GM12865 (cell line): ENCODE data around the gene OGA.

Experiments used
- DNase-seq: peaks from one replicate; pipeline ENCODE4 v3.0.0; 2010; ENCODE audit warnings: low read depth
- H3K4me3 ChIP-seq: 2 replicates; pipeline ENCODE4 v1.5.1; 2011; ENCODE audit warnings: mild to moderate bottlenecking, low read depth, low read length, control low read depth
- TF ChIP-seq, protein P1 (sequence below): IDR thresholded peaks from 2 replicates; pipeline ENCODE4 v1.5.1; 2011; ENCODE audit warnings: low read length, control low read depth, low read depth, inconsistent platforms; ENCODE audit not compliant: insufficient read depth; ENCODE audit errors: missing control alignments

OGA gene

DNA sequence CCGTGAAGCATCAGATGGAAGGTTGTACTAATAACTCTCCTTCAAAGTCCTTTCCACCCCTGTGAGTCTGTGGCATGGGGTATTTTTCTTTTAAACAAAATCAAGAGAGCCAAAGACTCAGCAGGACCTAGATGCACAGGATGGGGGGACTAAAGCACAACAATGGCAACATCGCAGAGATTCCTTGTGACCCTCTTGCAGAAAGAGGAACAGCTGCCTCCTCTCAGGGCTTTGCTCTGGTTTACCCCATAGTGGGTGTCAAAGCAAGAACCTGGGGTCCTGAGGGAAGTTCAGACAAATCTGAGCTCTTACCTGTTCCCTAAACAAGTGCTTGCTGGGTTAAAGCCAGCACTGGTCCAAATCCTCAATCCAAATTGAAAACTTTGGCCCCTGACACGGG is 81.6 kb downstream of the OGA start:
- TF ChIP-seq, protein P1, sequence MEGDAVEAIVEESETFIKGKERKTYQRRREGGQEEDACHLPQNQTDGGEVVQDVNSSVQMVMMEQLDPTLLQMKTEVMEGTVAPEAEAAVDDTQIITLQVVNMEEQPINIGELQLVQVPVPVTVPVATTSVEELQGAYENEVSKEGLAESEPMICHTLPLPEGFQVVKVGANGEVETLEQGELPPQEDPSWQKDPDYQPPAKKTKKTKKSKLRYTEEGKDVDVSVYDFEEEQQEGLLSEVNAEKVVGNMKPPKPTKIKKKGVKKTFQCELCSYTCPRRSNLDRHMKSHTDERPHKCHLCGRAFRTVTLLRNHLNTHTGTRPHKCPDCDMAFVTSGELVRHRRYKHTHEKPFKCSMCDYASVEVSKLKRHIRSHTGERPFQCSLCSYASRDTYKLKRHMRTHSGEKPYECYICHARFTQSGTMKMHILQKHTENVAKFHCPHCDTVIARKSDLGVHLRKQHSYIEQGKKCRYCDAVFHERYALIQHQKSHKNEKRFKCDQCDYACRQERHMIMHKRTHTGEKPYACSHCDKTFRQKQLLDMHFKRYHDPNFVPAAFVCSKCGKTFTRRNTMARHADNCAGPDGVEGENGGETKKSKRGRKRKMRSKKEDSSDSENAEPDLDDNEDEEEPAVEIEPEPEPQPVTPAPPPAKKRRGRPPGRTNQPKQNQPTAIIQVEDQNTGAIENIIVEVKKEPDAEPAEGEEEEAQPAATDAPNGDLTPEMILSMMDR = no peak
- DNase-seq = no peak
- H3K4me3 ChIP-seq = no peak overlapping the region
